Midbrain (tissue), 1 donor: ENCODE data around the gene CEP57L1.
A peak's percentile ranks its signal among the peaks of the same experiment; 100 is the strongest.
"Not testable (repeated sequence)": the region's sequence is repeated elsewhere in the genome, so short reads cannot be mapped to it uniquely, and the experiment has no call there.

Source experiments
- DNase-seq: peaks from one replicate; lab custom pipeline; 2025; lab: John Stamatoyannopoulos, UW

The CEP57L1 gene

DNA sequence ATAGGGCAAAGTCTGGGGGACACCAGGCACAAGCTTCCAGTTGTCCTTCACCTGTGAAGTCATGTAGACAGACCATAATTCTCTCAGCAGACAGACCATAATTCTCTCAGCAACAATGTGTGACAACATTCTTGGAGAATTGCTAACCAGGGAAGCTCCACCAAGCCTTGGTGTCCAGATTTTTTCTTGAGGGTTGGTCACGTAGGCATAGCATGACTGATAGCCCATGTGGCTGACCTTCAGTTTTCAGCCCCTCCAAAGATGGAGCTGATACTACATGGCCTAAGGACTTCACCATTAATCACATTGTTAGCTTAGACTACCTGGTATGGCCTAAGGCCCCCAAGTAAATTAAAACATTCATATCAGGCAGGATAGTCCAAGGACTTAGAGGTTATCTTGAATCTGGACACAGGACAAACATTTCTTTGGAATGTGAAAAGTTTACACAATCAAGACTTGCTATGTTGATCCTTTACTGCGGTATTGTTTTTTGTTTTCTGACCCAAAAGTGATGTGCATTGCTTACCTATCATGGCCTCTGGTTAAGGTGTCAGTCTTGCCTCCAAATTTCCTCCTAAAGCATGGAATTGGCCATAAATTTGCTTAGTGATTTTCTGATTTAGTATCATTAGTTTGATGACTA lies 76.9 kb downstream of the CEP57L1 start:
- DNase-seq = no peak

DNA sequence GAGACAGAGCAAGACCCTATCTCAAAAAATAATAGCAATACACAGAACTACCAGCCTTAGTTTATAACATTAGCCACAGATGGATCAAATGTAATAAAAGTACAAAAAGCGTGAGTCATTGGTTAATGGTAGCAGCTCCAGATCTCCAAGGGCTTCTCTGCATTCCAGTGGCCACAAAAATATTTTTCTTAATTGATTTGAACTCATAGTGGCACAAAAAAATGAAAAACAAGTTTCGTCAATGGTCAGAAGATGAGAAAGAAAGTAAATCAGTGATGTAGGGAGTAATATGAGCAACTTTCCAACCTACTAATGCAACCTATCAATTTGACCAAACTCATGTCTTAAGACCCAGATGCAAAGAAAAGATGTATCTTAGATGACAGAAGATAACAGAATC lies 79.6 kb downstream of the CEP57L1 start:
- no peak for DNase-seq

DNA sequence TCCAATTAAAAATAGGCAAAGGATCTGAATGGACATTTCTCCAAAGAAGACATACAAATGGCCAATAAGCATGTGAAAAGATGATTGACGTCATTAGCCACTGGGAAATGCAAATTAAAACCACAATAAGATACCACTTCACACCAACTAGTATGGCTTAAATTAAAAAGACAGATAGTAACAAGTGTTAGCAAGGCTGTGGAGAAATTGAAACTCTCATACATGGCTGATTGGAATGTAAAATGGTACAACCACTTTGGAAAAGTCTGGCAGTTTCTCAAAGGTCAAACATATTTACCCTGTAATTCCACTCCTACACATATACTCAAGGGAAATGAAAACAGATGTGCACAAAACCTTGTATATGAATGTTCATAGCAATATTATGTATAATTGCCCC lies 83.6 kb downstream of the CEP57L1 start:
- no peak for DNase-seq

DNA sequence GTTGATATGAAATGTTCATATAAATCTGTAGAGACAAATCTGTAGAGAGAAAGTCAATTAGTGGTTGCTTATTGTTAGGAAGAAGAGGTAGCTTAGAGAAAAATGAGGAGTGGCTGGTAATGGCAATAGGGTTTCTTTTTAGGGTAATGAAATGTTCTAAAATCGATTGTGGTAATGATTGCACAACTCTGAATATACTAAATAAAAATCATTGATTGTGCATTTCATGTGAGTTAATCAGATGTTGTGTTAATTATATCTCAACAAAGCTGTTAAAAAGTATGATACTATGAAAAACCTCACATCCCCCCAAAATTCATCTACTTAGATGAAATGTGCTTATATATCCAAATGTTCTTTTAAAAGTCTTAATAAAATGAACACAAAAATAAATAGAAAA lies 84.2 kb downstream of the CEP57L1 start:
- no peak for DNase-seq

DNA sequence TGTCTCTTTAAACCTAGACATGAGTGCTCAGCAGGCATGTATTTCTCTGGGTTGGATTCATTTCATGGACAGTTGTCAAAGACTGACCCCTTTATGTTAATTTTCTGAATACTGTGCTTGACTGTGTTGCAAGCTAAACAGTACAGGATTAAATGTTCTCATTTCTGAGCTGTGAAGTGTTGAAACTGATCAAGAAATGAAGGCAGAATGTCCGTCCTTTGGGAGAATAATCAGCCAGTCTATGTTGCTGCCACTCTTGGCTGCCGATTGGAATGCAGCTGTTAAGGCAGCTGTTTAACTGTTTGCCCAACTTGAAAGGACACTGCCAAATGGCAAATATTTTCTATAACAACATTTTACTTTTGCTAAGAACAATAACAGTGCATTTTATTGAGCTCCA lies 87.3 kb downstream of the CEP57L1 start:
- DNase-seq = peak; percentile 45

DNA sequence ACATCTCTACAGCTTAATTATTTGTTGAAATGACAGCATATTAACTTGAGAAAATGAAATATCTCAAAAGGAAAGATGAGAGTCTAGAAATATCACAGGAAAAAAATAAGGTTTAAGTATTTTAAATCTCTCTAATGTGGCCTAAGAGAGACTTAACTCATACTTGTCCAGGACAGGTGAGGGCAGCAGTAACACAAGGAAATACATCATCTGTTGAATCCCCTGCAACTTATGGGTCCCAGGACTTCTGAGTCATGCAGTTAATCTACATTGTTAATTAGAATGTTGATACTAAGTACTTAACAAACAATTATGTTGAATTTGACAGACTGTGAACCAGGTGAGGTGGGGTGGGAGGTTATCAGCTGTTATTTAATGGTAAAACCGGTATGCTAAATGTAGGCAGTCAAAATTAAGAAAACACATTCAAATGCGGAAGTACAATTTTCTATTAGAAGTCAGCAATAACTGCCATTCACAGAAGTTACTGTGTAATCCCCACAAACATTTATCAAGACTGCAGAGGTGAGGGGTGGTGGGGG lies 87.9 kb downstream of the CEP57L1 start:
- no peak for DNase-seq

DNA sequence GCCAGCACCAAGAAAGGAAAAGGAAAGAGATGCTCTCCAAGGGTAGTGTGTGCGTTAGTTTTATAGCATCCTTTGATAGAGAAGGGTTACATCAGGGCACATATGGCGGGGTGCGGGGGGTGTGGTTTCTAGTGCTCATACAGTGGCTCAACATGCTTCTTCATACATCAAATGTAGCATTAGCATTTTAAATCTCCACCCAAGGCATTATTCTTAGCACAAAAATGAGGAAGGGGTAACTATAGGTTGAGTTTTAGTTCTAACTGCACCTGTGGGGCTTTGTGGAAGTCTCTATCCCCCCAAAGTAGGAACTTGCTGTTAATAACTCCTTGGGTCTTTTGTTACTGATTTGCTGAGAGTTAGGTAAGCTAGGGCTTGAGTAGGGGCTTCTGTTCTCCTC lies 89.3 kb downstream of the CEP57L1 start:
- no peak for DNase-seq

DNA sequence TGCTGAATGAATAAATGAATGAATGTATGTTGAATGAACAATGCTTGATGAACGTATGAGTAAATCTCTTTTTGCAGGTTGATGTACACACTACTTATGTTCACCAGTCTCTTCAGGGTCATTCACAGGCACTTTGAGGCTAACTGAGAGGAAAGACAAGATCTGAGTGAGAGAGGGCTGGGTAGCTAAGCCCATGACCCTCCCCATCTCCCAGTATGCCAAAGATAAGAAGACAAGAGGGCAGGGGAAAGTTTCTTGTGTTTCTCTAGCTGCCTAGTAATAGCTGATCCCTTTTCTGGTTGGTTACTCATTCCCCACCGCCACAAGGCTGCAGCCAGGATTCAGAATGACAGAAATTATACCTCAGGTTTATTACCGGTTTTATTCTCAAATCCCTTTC lies 90.7 kb downstream of the CEP57L1 start:
- DNase-seq = no peak

DNA sequence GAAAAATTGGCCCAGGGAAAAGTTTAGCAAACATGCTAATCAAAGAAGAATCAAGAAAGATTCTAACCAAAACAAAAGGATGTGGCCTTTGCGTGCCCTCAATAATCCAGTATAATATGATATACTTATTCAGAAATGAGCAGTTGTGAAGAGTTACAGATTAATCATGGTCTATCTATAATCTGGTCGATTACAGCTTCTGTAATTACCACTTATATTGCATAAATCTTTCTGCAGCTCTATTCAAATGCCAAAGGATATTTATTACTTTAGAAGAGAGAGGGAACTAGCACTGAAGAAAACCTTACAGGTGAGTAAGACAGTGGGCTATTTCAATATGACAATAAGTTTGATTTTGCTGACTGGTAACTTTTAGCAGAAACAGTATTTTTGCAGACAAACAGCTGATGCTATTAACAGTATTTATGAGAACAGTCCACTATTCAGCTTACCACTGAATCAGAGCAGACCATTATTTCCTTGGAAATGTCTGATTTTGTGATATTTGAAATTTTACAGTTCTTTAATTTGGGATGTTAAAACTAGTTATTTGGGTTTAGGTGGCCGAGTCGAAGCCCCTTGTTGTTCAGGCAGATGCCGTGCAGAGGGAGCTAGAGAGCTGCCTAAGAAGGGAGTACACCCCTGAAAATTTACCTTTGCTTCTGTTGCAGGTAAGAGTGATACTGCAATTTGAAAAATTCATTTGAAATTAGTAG lies 92.2 kb downstream of the CEP57L1 start:
- DNase-seq = peak; percentile 60

DNA sequence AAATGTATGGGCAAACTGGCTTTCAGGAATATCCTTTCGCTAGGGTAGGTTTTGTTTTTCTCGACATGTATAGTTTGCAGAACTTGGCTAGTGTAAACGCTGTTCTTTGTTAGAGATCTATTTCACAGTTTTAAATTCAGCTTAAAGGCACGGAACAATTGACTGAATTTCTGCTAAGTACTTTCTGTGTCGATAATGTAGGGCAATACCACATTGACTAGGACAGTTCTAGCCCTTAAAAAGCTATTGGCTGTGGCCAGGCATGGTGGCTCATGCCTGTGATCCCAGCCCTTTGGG lies 92.8 kb downstream of the CEP57L1 start:
- no peak for DNase-seq

DNA sequence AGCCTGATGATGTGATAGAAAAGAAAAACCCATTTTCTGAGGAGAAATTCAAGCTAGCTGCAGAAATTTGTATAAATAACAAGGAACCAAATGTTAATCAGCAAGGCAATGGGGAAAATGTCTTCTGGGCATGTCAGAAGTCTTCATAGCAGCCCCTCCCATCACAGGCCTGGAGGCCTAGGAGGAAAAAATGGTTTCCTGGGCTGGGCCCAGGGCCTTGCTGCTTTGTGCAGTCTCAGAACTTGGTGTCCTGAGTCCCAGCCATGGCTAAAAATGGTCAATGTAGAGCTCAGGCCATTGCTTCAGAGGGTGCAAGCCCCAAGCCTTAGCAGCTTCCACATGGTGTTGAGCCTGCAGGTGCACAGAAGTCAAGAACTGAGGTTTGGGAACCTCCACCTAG lies 96.1 kb downstream of the CEP57L1 start:
- DNase-seq = not testable (repeated sequence)

DNA sequence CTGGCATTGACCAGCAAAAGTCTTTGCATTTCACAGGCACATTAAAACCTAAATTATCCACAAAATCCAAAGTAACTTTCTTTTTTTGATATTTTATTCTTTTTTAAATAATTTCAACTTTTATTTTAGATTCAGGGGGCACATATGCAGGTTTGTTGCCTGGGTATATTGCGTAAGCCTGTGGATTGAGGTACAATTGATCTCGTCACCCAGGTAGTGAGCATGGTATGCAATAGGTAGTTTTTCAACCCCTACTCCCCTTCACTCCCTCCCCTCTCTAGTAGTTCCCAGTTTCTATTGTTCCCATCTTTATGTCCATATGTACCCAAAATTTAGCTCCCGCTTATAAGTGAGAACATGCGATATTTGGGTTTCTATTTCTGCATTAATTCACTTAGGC lies 97.6 kb downstream of the CEP57L1 start:
- DNase-seq = no peak

DNA sequence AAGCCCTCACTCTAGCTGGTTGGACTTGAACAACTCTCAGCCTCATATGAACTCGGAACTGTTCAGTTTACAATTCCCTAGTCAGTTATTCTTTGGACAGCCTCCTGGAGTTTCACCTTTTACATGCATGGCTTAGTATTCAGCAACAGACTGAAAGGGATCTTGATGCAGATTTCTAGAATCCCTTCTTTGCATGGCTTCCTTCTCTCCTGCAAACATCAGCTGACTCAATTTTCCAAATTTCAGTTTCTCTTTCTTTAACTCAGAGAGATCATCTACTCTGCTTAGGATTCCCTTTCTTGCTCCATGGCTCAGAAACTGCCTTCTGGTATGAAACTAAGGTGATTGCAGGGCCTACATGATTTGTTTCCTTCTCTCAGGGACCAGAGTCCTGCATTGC lies 99.6 kb downstream of the CEP57L1 start:
- DNase-seq = no peak

DNA sequence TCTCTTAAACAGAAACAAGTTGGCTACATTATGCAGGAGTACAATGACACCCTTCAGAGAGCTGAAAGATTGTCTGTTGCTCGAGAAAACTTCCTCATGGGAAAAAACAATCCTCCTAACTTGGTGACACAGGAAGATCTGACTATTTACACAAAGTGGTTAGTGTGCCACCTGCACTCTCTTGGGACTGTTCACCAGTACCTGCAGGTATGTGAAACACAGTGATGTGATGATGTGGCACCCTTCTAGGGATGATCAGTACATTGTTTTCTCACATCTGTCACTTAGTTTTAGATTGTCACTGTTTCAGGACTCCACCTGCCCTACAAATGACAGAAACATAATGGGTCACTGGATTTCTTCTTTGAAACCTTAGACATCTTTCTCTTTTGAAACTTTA lies 101.8 kb downstream of the CEP57L1 start:
- no peak for DNase-seq

DNA sequence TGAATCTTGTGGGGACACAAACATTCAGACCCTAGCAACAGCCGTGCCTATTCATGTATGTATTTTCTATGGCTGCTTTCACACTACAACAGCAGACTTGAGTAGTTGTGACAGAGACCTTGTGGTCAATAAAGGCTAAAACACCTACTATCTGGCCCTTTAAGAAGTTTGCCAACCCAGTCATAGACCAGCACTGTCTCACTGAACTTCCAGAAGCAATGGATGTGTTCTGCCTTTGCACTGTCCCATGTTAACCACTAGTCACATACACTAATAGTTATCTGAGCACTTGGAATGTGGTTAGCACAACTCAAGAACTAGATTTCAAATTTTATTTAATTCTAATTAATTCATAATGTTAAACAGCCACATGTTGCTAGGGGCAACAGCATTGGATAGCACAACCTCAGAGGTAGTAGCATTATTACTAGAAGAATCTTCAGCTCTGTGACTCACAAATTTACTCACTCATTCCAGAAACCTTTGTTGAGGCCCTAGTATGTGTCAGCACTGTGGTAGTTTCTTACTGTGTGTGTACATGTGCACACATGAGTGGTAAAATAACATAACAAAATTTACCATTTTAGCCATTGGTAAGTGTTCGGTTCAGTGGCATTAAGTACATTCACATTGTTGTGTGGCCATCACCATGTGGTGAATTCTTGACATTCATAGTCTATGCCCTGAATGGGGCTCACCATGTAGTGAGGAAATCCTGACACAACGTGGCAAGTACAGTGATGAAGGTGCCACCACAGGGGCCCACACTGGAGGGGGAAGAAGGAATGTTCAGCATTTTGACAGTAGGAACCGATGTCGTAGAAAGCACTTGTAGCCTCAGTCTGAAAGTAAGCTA lies 107.3 kb downstream of the CEP57L1 start:
- no peak for DNase-seq

DNA sequence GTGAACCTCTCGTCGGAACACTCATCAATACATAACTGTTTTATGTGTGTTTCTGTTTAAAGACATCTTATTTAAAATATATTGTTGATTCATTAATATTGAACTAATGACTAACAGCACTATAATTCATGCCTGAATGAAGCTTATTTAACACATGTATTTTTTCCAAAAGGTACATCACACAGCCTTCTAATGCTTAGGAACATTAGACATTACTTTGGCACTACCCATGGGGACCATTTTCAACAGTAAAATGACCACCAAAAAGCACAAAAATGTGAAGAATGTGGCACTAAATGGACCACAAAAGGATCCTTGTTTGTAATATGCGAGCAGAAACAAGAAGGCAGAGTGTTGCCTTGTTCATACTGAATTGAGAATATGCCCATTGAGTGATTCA lies 109.2 kb downstream of the CEP57L1 start:
- no peak for DNase-seq

DNA sequence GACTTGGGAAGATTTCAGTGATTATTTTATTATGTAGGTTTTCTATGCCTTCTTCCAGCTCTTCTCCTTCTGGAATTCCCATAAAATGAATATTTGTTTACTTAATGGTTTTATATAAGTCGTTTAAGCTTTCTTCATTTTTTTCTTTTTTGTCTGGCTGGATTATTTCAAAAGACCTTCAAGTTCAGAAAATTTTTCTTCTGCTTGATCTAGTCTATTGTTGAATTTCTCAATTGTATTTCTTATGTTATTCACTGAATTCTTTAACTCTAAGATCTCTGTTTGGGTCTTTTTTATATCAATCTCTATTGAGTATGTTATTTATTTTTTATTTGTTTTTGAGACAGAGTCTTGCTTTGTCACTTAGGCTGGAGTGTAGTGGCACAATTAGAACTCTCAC lies 117.4 kb downstream of the CEP57L1 start:
- DNase-seq = no peak
